GM19438 (cell line): ENCODE measurements around the gene WDR70.
"Not testable (repeated sequence)": the region's sequence is repeated elsewhere in the genome, so short reads cannot be mapped to it uniquely, and the experiment has no call there.

Experiments used
- ATAC-seq: cut with Tn5 transposase; IDR thresholded peaks from one replicate; pipeline ENCODE4 v1.9.1; 2021; ENCODE audit warnings: low read depth; ENCODE audit not compliant: unreplicated experiment

WDR70 gene

DNA sequence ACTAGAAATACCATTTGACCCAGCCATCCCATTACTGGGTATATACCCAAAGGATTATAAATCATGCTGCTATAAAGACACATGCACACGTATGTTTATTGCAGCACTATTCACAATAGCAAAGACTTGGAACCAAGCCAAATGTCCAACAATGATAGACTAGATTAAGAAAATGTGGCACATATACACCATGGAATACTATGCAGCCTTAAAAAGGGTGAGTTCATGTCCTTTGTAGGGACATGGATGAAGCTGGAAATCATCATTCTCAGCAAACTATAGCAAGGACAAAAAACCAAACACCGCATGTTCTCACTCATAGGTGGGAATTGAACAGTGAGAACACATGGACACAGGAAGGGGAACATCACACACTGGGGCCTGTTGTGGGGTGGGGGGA is 243.2 kb downstream of the WDR70 start:
- not testable (repeated sequence) for ATAC-seq

DNA sequence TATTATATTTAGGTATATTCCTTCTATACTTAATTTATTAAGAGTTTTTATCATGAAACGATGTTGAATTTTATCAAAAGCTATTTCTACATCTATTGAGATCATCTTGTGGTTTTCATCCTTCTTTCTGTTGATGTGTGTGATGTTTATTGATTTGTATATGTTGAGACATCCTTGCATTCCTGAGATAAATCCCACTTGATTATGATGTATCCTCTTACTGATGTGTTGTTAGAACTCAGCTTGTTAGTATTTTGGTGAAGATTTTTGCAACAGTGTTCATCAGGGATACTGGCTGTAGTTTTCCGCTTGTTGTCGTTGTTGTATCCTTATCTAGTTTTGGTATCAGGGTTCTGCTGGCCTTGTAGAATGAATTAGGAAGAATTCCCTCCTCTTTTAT is 247.1 kb downstream of the WDR70 start:
- no peak for ATAC-seq

DNA sequence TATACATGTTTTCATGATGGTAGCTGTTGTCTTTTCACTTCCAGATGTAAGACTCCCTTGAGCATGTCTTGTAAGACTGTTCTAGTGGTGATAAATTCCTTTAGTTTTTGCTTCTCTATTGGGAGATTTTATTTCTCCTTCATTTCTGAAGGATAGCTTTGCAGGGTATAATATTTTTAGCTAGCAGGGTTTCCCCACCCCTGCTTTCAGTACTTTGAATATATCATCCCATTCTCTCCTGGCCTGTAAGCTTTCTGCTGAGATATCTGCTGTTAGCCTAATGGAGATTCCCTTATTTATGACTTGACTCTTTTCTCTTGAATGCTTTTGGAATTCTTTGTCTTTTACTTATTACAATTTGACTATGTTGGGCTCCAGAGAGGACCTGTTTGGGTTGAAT is 249.8 kb downstream of the WDR70 start:
- ATAC-seq: no peak

DNA sequence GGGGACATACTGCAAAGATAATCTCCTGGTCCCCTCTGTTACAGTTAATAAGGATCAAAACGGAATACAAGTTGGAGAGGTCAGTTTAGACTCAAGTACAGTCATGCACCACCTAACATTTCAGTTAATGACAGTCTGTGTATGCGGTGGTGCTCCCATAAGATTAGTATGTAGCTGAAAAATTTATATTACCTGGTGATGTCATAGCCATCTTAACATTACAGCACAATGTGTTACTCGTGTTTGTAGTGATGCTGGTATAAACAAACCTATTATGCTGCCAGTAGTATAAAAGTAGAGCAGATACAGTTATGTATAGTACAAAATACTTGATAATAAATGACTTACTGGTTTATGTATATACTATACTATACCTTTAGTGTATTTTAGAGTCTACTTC is 252.8 kb downstream of the WDR70 start:
- no peak for ATAC-seq

DNA sequence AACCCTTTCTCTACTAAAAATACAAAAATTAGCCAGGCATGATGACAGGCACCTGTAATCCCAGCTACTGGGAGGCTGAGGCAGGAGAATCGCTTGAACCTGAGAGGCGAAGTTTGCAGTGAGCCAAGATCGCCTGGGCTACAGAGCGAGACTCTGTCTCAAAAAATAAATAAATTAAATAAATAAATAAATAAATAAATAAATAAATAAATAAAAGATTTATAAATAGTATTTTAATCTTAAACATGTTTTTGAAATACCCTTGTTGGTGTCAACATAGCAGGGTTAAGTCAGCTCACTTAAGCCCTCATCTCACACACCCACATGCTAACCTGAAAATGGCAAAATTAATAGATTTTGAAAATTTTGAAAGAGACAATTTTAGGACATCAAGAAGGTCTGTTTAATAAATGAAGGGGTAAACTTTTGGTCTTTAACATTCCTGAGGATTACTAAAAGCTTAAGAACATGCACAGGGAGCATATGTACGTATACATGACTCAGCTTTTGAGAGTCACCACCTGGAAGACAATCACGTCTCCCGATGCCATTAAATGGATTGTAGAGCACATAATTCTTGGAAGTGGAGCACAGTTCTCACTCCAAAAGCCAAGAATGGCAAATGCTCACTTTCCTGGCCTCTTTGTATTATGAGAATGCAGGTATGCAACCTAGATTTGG is 258.2 kb downstream of the WDR70 start:
- ATAC-seq: no peak

DNA sequence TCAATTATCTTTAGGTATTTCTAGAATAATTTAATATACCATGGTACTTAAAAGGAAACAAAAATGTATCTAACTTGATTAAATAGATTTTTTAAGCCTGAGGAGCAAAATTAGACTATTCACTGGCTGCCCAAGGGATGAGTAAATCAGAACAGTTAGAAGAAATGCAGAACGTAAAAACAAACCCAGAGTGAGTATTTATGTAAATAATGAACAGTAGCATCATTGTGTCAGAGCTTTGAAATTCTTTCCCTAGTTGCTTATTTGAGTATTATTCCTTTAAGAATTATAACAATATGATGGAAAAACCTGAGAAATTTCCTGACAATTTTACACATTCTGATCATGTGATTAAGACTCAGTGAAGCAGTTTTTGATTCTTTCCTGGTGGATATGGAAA is 259.8 kb downstream of the WDR70 start:
- no peak for ATAC-seq

DNA sequence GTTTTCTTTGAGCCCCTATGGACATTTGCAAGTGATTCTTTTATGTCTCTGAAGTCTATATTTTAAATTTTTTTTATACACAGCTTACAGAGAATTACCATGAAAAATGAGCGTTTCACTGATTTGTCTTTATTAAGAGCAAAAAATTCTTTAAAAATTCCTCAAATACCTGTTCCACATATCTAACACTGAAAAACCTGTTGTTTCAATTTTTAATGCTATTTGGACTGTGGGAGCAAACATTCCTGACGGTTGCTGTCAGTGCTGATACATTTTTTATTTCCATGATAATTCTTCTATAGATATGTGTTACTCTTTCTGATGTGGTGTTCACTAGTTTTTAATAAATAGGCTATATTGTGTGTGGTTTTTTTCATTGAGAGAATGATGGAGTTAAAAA is 261.0 kb downstream of the WDR70 start:
- ATAC-seq: no peak

DNA sequence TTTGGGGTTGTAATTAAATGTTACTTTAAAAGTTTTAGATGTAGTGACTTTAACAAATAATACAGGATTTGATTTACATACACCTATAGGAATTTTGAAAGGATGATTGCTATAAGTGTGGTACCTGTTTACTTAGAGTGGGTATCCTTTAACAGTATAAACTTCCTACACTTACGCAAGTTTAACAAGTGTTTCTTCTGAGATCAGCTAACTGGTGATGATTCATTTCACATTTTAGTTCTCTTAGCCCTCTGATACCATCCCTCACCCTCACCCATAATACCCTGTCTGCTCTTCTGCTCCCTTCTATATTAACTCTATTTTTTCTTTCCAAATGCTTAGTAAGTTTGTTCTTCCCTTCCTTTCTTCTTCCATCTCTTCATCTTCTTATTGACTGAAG is 262.8 kb downstream of the WDR70 start:
- ATAC-seq: no peak

DNA sequence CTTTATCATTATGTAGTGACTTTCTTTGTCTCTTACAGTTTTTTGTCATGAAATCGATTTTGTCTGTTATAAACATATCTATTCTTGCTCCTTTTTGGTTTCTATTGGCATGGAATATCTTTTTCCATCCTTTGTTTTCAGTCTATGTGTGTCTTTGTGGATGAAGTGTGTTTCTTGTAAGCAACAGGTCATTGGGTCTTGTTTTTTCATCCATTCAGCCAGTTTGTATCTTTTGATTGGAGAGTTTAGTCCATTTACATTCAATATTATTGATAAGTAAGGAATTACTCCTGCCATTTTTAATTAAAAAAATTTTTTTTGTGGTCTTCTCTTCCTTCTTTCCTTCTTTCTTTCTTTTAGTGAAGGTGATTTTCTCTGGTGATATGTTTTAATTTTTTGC is 266.6 kb downstream of the WDR70 start:
- ATAC-seq: no peak

DNA sequence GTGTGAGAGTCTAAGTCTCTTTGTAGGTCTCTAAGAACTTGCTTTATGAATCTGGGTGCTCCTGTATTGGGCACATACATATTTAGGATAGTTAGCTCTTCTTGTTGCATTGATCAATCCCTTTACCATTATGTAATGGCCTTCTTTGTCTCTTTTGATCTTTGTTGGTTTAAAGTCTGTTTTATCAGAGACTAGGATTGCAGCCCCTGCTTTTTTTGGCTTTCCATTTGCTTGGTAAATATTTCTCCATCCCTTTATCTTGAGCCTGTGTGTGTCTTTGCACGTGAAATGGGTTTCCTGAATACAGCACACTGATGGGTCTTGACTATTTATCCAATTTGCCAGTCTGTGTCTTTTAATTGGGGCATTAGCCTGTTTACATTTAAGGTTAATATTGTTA is 275.4 kb downstream of the WDR70 start:
- ATAC-seq: not testable (repeated sequence)

DNA sequence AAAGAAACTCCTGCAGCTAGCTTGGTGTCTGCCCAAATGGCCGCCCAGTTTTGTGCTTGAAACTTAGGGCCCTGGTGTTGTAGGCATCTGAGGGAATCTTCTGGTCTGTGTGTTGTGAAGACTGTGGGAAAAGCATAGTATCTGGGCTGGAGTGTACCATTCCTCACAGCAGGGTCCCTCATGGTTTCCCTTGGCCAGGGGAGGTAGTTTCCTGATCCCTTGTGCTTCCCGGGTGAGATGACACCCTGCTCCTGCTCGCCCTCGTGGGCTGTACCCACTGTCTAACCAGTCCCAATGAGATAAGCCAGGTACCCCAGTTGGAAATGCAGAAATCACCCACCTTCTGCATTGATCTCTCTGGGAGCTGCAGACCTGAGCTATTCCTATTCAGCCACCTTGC is 277.9 kb downstream of the WDR70 start:
- ATAC-seq: no peak

DNA sequence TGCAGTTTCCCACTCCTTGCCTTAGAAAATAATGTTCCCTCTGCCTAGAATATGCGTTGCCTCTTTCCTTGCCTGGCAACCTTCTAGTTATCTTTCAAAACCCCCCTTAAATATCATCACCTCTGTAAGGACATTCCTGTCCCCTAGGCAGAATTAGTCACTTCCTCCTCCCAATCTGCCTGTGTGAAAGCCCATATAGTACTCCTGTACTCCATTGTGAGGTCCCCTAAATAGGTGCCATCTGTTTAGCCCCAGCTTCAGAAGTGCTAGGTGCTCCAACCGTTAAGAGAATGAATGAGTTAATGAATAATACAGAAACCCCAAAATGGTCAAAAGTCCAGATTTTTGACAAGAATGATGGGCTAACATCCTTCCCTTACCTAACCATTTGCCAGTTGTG is 279.3 kb downstream of the WDR70 start:
- no peak for ATAC-seq

DNA sequence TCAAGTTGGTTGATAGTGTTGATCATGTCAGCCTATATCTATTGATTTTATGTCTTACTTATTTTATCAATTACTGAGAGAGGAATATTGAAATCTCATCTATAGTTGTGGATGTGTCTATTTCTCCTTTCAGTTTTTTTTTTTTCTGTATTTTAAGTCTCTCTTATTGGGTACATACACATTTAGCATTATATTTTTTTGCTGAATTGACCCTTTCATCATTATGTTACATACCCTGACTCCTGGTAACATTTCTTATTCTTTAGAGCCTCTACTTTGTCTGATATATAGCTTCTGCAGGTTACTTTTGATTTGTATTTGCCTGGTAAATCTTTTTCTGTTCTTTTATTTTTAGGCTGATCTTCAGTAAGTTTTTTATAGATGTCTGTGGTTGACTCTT is 281.2 kb downstream of the WDR70 start:
- ATAC-seq: no peak

DNA sequence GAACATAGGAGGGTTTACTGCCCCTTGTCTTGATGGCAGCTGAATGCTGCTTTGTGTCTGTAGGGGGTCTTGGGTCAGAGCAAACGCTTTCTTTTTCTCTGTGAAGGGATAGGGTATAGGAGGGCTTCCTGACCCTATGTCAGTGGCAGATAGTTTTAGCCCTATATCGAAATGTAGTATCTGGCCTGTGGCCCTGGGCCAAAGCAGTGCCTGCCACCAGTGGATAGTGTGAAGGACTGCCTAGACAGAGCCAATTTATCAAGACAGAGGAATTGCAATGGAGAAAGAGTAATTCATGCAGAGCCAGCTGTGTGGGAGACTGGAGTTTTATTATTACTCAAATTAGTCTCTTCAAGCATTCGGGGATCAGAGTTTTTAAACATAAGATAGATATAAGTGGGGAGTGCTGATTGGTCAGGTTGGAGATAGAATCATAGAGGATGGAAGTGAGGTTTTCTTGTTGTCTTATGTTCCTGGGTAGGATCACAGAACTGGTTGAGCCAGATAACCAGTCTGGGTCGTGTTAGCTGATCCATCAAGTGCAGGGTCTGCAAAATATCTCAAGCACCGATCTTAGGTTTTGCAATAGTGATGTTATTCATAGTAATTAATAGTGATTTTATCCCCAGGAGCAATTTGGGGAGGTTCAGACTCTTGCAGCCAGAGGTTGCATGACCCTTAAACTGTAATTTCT is 282.3 kb downstream of the WDR70 start:
- no peak for ATAC-seq

DNA sequence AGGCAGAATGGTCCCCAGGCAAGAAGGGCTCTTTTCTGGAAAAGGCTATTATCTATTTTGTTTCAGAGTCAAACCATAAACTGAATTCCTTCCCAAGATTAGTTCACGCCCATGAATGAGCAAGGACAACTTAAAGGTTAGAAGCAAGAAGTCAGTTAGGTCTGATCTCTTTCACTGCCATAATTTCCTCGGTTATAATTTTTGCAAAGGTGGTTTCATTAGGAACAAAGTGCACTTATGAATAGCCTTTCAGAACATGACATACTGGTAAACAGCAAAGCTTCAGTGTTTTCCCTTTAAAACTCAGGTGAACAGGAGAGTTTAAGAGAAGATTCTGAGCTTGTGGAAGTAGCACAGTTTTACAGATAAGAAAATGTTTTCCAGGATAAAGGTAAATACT is 282.8 kb downstream of the WDR70 start:
- no peak for ATAC-seq

DNA sequence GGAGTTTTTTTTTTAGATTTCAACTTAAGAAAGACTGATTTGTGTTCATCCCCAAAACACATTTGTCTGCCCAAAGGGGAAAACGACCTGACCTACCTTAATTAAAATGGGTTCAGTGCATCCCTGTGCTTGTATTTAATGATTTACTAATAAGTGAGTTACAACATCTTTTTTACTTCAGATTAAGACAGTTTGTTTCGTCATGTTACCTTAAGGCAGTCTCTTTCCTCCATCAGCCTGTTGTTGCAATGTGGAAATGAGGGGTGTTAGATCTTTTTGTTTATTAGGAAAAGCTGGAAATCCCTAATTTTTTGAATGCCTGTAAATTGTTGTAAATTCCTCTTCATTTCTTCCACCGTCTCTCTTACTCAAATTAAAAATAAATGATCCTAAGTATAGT is 283.2 kb downstream of the WDR70 start:
- no peak for ATAC-seq

DNA sequence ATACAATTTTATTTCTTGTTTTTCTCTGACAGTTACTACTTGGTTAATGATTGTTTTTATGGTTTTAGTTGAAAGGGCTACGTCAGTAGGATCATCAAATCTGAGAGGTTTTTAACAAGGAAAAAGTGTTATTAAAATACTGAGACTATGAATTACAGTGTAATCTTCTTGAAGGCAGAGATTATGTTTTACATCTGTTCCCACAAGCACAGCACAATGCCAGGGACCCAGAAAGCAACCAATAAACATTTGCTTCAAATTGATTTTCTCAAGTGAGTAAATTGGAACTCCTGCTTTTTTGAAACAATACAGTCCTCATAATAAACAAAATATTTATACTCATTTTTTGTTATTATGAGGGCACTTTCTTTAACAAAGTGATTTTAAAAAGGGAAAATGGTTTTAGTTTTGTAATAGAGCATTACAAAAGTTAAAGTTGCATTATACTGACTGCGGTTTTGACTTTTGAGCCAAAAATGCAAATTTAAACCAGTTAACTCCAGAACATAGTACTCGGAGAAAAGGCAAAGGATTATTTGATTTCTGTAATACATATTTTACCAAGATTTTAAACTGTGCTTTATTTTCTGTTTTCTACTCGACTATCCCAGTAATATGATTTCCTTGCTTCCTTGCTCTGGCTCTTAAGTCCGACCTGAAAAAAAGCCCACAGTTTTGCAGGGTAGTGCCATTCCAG is 283.8 kb downstream of the WDR70 start:
- no peak for ATAC-seq

DNA sequence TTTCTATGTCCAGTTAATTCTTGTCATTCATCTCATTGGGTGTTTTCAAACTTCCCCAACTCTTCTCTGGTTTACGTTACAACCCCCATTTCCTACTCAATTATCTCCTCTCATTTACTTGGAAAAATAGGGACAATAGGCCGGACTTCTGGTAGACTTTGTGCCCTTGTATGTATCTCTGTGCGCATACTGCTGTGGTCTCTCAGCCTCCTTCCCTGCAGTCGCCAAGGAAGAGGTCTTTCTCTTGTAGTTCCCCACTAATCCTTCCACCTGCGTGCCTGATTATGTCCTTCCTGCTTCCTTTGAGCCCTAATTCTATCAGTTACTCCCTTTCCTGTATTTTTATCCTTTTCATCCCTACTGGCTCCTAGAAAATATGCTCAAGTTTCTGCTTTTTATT is 284.4 kb downstream of the WDR70 start:
- ATAC-seq: no peak

DNA sequence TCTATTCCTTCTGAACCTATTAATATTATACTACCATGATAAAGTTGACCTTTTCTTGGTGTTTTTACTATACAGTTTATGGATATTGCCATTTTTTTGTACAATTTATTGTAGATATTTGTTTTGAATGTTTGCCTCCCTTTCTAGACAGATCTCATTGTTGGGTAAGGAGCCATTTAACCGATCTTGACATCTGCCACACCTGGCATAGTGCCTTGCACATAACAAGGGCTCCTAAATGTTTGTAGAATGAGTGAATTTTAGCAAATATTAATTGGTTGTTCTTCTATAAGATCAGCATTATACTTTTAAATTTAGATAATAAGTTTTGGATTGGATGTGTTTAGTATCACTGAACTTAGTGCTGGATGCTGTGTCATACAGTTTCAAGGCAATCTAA is 285.4 kb downstream of the WDR70 start:
- ATAC-seq: no peak

DNA sequence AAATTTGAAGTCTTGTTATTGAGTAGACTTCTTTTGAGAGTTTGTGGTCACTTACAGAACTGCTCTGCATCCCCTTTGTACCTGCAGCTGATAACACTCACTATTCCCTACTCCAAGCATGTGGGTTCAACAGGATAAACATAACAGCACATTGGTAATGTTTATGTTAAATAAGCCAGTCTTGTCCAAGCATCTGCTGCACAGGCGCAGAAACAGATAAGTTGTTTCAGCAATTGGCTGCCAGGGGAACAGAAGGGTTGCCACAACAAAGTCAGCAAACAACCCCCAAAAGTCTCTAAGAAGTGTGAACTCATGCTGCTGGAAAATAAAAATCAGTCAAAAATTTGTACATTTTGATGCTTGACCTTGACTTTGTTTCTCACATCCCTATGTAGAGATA is 286.2 kb downstream of the WDR70 start:
- no peak for ATAC-seq

DNA sequence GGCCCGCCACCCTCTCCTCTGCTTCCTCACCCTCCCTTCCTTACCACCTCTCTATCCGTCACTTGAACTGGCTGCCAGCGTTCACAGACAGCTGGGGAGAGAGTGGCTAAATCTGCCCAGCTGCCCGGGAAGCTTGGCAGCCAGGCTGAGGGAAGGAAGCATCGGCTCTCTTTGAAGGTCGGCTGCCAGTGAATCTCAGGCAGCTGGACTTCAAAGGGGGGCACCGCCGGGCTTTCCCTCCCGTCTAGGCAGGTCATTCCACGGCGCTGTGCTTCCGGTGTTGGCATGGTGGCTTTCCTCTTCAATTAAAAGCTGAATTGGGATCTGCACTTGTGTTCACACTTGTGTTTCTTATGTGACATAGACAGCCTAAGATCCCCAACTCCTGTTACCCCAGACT is 286.8 kb downstream of the WDR70 start:
- ATAC-seq: no peak

DNA sequence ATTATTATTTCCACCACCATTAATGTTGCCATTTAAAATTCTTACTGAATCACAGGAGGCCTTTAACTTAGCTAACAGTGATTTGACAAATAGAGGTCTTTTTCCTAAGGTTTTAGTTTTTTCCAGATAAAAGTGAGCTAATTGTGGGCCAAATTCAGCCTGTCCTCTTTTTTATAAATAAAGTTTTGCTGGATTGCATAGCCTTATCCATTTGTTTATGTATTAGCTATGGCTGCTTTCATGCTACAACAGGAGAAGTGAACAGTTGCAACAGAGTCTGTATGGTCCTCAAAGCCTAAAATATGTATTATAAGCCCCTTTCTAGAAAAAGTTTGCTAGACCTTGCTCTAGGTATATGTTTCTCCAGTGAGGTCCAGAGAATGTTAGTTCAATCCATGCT is 288.3 kb downstream of the WDR70 start:
- ATAC-seq: no peak
